HL-60 (cell line): ENCODE data around the gene PAM16.

Experiments used
- DNase-seq, 2 experiments: peaks; one replicate each; pipeline ENCODE4 v3.0.0-alpha.2; 2010 to 2020; ENCODE audit warnings: low read depth in 1 of 2, low spot score in 1 of 2
- H3K27ac ChIP-seq: fragments of 250-450 bp; sonication (Bioruptor Pico); replicated peaks from 2 replicates; pipeline ENCODE4 v1.5.1; 2020; ENCODE audit warnings: mild to moderate bottlenecking, moderate library complexity
- H3K27me3 ChIP-seq: fragments of 250-450 bp; sonication (Bioruptor Pico); 2 replicates; pipeline ENCODE4 v1.5.1; 2021; ENCODE audit warnings: mild to moderate bottlenecking, moderate library complexity; ENCODE audit not compliant: insufficient read depth, poor library complexity, severe bottlenecking
- H3K4me3 ChIP-seq: replicated peaks from 2 replicates; pipeline ENCODE4 v1.5.1; 2011; ENCODE audit warnings: mild to moderate bottlenecking, control low read depth, low read length; ENCODE audit not compliant: insufficient read depth
- CTCF ChIP-seq: IDR thresholded peaks from one replicate; pipeline ENCODE4 v1.5.1; 2011; ENCODE audit warnings: low read length, control low read depth, inconsistent platforms; ENCODE audit not compliant: insufficient read depth
- GABPA ChIP-seq: IDR thresholded peaks from 2 replicates; pipeline ENCODE4 v1.6.1; 2012; ENCODE audit warnings: low read depth
- POLR2AphosphoS5 ChIP-seq: IDR thresholded peaks from 2 replicates; pipeline ENCODE4 v1.6.1; 2012; ENCODE audit warnings: low read depth
- REST ChIP-seq: IDR thresholded peaks from 2 replicates; pipeline ENCODE4 v1.6.1; 2012; ENCODE audit warnings: low read depth; ENCODE audit not compliant: insufficient replicate concordance
- SPI1 ChIP-seq: IDR thresholded peaks from 2 replicates; pipeline ENCODE4 v1.6.1; 2012; ENCODE audit warnings: low read depth, mild to moderate bottlenecking, borderline replicate concordance

PAM16 gene

GRCh38 chr16:4390266-4391260 lies 39.4 kb upstream of the PAM16 start:
- TF ChIP-seq CTCF: no peak
- TF ChIP-seq GABPA: no peak
- TF ChIP-seq POLR2AphosphoS5: no peak
- TF ChIP-seq SPI1: no peak
- TF ChIP-seq REST: no peak
- Histone ChIP-seq H3K27ac (no peak overlapping the region), H3K27me3 (no peaks in the 10 kb centered on the region), H3K4me3 (no peak overlapping the region)
- DNase-seq: no peak

GRCh38 chr16:4389051-4389955 lies 38.2 kb upstream of the PAM16 start:
- TF ChIP-seq POLR2AphosphoS5 (no peak), CTCF (no peak), REST (no peak), SPI1 (no peak), GABPA (no peak)
- DNase-seq: no peak
- Histone ChIP-seq H3K4me3 (no peak overlapping the region), H3K27me3 (no peaks in the 10 kb centered on the region), H3K27ac (no peak overlapping the region)

GRCh38 chr16:4388271-4389021 lies 37.3 kb upstream of the PAM16 start:
- Histone ChIP-seq H3K4me3 (no peak overlapping the region), H3K27ac (no peak overlapping the region), H3K27me3 (no peaks in the 10 kb centered on the region)
- DNase-seq: no peak
- TF ChIP-seq CTCF (no peak), SPI1 (no peak)
